Adrenal gland (tissue), 5 donors: ENCODE results near the gene S100A10.

Experiments
- CTCF ChIP-seq, 6 experiments: fragments of 450-650 bp in 4 of 6; fragments of 200-600 bp in 2 of 6; sonication (generic) in 1 of 6; IDR thresholded peaks; 1 replicate in 5 of 6; 2 replicates in 1 of 6; pipeline versions ENCODE4 v1.5.1 to v1.8.0; 2016 to 2021; ENCODE audit warnings: antibody characterized with exemption in 6 of 6, mild to moderate bottlenecking in 2 of 6, moderate library complexity in 1 of 6
- POLR2A ChIP-seq, 2 donors: fragments of 450-650 bp; IDR thresholded peaks; one replicate each; pipeline ENCODE4 v1.6.1; 2017; ENCODE audit warnings: antibody characterized with exemption in 2 of 2, mild to moderate bottlenecking in 2 of 2, moderate library complexity in 1 of 2
- donor health status: DM: no; HTN: no; CAD: no.

GRCh38 chr1:151997284-151997570 lies 3.6 kb upstream of the S100A10 start:
- no peak for TF ChIP-seq CTCF (IDR thresholded peaks at IDR 0.05)
- TF ChIP-seq POLR2A (IDR thresholded peaks at IDR 0.05): no peak
